ENCODE data around the gene ZBTB38. TPM values are rescaled to one million over a fixed set of nuclear protein-coding genes. Genes with fewer than 3 reads are reported as not detected.

The ZBTB38 gene
- polyA plus RNA-seq, 1 experiment, result 97.1 TPM

GRCh38 chr3:141330718-141331376 lies 37.5 kb upstream of the ZBTB38 start:
- ChIA-PET POLR2A (interaction anchor here (0.9 to 1.3 kb wide), 2 partner anchors 22 to 36 kb away, joined by 3 to 9 read pairs; no protein-coding TSS in a partner anchor), CTCF (interaction anchor here (1.1 to 1.9 kb wide), 2 partner anchors 21 to 30 kb away, joined by 3 to 8 read pairs; no protein-coding TSS in a partner anchor)
- no peak for DNase-seq (ENCODE audit: low read depth, low spot score)
- Histone ChIP-seq H3K27me3 (ENCODE audit: control insufficient read depth, insufficient read depth, low read length) (no peaks in the 10 kb centered on the region), H3K9me3 (ENCODE audit: control insufficient read depth, insufficient read depth, low read length) (no peaks in the 10 kb centered on the region), H3K4me3 (ENCODE audit: low read depth, low read length) (no peak overlapping the region), H3K27ac (ENCODE audit: low read depth, low read length) (peak overlapping the region; percentile 91)
- TF ChIP-seq, protein P1, sequence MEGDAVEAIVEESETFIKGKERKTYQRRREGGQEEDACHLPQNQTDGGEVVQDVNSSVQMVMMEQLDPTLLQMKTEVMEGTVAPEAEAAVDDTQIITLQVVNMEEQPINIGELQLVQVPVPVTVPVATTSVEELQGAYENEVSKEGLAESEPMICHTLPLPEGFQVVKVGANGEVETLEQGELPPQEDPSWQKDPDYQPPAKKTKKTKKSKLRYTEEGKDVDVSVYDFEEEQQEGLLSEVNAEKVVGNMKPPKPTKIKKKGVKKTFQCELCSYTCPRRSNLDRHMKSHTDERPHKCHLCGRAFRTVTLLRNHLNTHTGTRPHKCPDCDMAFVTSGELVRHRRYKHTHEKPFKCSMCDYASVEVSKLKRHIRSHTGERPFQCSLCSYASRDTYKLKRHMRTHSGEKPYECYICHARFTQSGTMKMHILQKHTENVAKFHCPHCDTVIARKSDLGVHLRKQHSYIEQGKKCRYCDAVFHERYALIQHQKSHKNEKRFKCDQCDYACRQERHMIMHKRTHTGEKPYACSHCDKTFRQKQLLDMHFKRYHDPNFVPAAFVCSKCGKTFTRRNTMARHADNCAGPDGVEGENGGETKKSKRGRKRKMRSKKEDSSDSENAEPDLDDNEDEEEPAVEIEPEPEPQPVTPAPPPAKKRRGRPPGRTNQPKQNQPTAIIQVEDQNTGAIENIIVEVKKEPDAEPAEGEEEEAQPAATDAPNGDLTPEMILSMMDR (IDR thresholded peaks at IDR 0.05; ENCODE audit: low read depth, low read length), result no peak

- Histone ChIP-seq H3K4me3 (ENCODE audit: low read depth, low read length) (no peak overlapping the region), H3K9me3 (ENCODE audit: control insufficient read depth, insufficient read depth, low read length) (no peaks in the 10 kb centered on the region), H3K27ac (ENCODE audit: low read depth, low read length) (peak overlapping the region; percentile 91), H3K27me3 (ENCODE audit: control insufficient read depth, insufficient read depth, low read length) (no peaks in the 10 kb centered on the region)
- TF ChIP-seq, protein P1 (IDR thresholded peaks at IDR 0.05; ENCODE audit: low read depth, low read length), result no peak
- POLR2A ChIA-PET, result interaction anchor here (0.6 to 1.3 kb wide), 4 partner anchors 21 to 39 kb away, joined by 3 to 9 read pairs (median 3); no protein-coding TSS in a partner anchor
- CTCF ChIA-PET, result interaction anchor here (0.7 to 1.9 kb wide), 6 partner anchors 8 to 104 kb away, joined by 3 to 8 read pairs (median 4); no protein-coding TSS in a partner anchor
- peak; percentile 86 for DNase-seq (ENCODE audit: low read depth, low spot score)
These were observed 36.7 kb upstream of the ZBTB38 start for GRCh38 chr3:141331377-141332318.

DNA sequence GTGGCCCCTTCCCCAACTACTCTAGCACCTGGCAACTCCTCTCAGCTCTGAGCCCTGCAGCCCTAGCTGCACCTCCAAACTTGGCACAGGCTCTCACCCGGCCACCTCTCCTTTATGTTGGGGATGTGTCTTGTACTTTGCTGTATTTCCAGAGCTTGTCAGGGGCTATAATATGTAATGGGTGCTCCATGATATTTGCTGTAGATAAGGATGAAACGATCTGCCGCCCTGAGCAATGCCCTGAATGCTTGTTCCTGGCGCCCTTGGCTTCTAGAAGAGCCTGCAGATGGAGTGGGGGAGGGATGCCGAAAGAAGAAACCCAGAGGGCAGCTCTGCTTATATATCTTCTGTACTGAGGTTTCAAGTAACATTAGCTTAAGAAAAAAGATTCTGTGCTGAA lies 35.9 kb upstream of the ZBTB38 start:
- POLR2A ChIA-PET, result interaction anchor here (0.6 to 1.3 kb wide), 3 partner anchors 32 to 38 kb away, joined by 3 to 9 read pairs (median 3); no protein-coding TSS in a partner anchor
- CTCF ChIA-PET, result interaction anchor here (1.0 to 1.9 kb wide), 3 partner anchors 9 to 104 kb away, joined by 3 to 8 read pairs (median 4); no protein-coding TSS in a partner anchor
- Histone ChIP-seq H3K27me3 (ENCODE audit: control insufficient read depth, insufficient read depth, low read length) (no peaks in the 10 kb centered on the region), H3K4me3 (ENCODE audit: low read depth, low read length) (no peak overlapping the region), H3K9me3 (ENCODE audit: control insufficient read depth, insufficient read depth, low read length) (no peaks in the 10 kb centered on the region), H3K27ac (ENCODE audit: low read depth, low read length) (peak overlapping the region; percentile 91)
- DNase-seq (ENCODE audit: low read depth, low spot score), result no peak
- TF ChIP-seq, protein P1 (IDR thresholded peaks at IDR 0.05; ENCODE audit: low read depth, low read length), result no peak

- no peak overlapping the region for H3K4me3 ChIP-seq (ENCODE audit: low read depth, low read length)
- H3K9me3 ChIP-seq (ENCODE audit: control insufficient read depth, insufficient read depth, low read length), result no peaks in the 10 kb centered on the region
- peak overlapping the region; percentile 87 for H3K27ac ChIP-seq (ENCODE audit: low read depth, low read length)
- H3K27me3 ChIP-seq (ENCODE audit: control insufficient read depth, insufficient read depth, low read length), result no peaks in the 10 kb centered on the region
- TF ChIP-seq, protein P1 (IDR thresholded peaks at IDR 0.05; ENCODE audit: low read depth, low read length), result no peak
- DNase-seq (ENCODE audit: low read depth, low spot score), result no peak
- ChIA-PET CTCF (interaction anchor here (1.4 to 1.6 kb wide), 2 partner anchors 22 to 28 kb away, joined by 5 to 6 read pairs; no protein-coding TSS in a partner anchor), POLR2A (interaction anchor here (0.6 to 0.9 kb wide), 2 partner anchors 33 to 49 kb away, joined by 3 to 12 read pairs; no protein-coding TSS in a partner anchor)
These were observed 34.3 kb upstream of the ZBTB38 start for GRCh38 chr3:141333836-141334626.
